AG04449 (cell line): Measurements from ENCODE around the gene ECM1.
A peak's percentile ranks its signal among the peaks of the same experiment; 100 is the strongest.

Experiments
- CTCF ChIA-PET: fragments of 350-600 bp; formaldehyde crosslinking; extraction: SDS; loops from one replicate; lab custom pipeline; 2021; ENCODE audit warnings: antibody characterized with exemption; lab: Yijun Ruan, JAX
- POLR2A ChIA-PET: fragments of 400-600, 350-600 bp; formaldehyde crosslinking; extraction: SDS; loops from one replicate; lab custom pipeline; 2020; ENCODE audit warnings: antibody characterized with exemption, inconsistent platforms; lab: Yijun Ruan, JAX
- DNase-seq: peaks from one replicate; pipeline ENCODE4 v3.0.0-alpha.2; 2010; ENCODE audit warnings: low read depth, low spot score
- H3K4me3 ChIP-seq: 2 replicates; pipeline ENCODE4 v1.5.1; 2011; ENCODE audit warnings: low read depth, mild to moderate bottlenecking, control low read depth, low read length
- CTCF ChIP-seq: IDR thresholded peaks from one replicate; pipeline ENCODE4 v1.5.1; 2011; ENCODE audit warnings: mild to moderate bottlenecking, moderate library complexity, low read length, control low read depth, inconsistent platforms; ENCODE audit not compliant: insufficient read depth; ENCODE audit errors: missing control alignments

Gene ECM1

GRCh38 chr1:150513351-150513791, 5.5 kb downstream of the ECM1 start:
- DNase-seq = no peak
- ChIA-PET CTCF (interaction anchor here (2.0 to 11.8 kb wide), 2 partner anchors 20 to 47 kb away, joined by 8 to 160 read pairs; no protein-coding TSS in a partner anchor), POLR2A (interaction anchor here (0.6 to 1.1 kb wide), 2 partner anchors 40 to 428 kb away, joined by 3 read pairs; no protein-coding TSS in a partner anchor)
- no peak overlapping the region for H3K4me3 ChIP-seq
- TF ChIP-seq CTCF = no peak

GRCh38 chr1:150514260-150514659, 6.4 kb downstream of the ECM1 start:
- TF ChIP-seq CTCF = no peak
- CTCF ChIA-PET = interaction anchor here (1.1 to 11.8 kb wide), 4 partner anchors 11 to 46 kb away, joined by 3 to 160 read pairs (median 6); no protein-coding TSS in a partner anchor
- POLR2A ChIA-PET = no interaction called here
- no peak overlapping the region for H3K4me3 ChIP-seq
- no peak for DNase-seq

- ChIA-PET POLR2A (interaction anchor here (1.0 to 1.6 kb wide), 5 partner anchors 14 to 46 kb away, joined by 3 to 5 read pairs (median 3); partner anchors contain the start of gene TARS2), CTCF (interaction anchor here (0.9 to 11.8 kb wide), 8 partner anchors 9 to 46 kb away, joined by 3 to 160 read pairs (median 3); no protein-coding TSS in a partner anchor)
Observed at GRCh38 chr1:150514913-150515327, 7.0 kb downstream of the ECM1 start.

DNA sequence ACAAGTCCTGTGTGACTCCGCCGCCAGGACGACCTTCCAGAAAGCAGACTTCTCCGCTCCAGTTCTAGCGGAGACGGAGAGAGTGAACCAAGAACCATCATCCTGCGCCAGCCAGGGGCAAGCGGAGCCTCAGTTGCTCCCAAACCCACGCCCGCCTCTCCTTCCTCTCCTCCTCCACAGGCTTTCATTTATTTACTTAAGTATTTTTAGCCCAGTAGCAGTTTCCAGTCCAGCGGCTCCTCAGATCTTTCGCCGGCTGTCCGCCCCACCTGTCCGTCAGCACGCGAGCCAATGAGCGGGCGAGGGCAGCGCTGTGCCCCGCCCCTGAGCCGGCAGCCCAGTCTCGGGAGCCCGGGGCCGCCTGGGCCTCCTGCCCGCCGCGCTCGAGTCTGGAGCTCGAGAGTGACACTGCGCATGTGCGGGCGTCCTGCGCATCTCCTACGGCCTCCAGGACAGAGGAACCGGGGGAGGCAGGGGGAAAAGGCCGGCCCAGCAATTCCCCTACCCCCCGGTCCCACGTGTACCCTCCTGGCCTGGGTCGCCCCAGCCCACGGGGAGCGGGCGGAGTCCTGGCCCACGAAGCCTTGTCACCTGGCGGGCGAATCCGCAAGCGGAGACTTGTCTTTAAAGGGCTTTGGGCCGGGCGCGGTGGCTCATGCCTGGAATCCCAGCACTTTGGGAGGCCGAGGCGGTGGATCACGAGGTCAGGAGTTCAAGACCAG, 7.6 kb downstream of the ECM1 start, which contains the start of gene FALEC:
Gene FALEC (plus strand): TSS at position 425 of the 722 bp plus-strand sequence.
- CTCF ChIA-PET = interaction anchor here (0.6 to 11.8 kb wide), 12 partner anchors 8 to 297 kb away, joined by 3 to 160 read pairs (median 3); partner anchors contain the start of gene TARS2
- POLR2A ChIA-PET = interaction anchor here (0.9 to 1.6 kb wide), 6 partner anchors 13 to 45 kb away, joined by 3 to 5 read pairs (median 3); partner anchors contain the start of gene TARS2
- TF ChIP-seq CTCF = no peak
- peak within 1 kb of the TSS; percentile 69 for H3K4me3 ChIP-seq
- DNase-seq = peak; percentile 56

More at GRCh38 chr1:150514913-150515327, 7.0 kb downstream of the ECM1 start:
- no peak for TF ChIP-seq CTCF
- H3K4me3 ChIP-seq = peak overlapping the region; percentile 69
- no peak for DNase-seq

DNA sequence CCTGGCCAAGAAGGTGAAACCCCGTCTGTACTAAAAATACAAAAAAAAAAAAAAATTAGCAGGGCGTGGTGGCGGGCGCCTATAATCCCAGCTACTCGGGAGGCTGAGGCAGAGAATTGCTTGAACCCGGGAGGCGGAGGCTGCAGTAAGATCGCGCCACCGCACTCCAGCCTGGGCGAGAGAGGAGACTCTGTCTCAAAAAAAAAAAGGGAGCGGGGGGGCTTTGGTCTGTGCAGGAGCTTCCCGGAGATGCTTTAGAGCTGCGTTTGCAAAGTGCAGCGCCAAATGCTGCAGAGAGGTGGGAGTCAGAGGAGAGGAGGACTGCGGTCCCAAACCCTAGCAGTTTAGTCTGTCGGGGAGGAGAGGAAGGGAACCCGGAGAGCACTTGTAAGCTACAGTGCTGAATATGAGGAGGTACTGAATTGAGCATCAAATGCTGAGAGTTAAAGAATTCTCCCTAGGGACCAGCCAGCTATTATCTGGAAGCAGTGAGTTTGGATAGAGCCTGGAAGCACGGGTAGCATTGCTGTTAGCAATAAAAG, 8.2 kb downstream of the ECM1 start:
- DNase-seq = no peak
- H3K4me3 ChIP-seq = peak overlapping the region; percentile 69
- CTCF ChIA-PET = interaction anchor here (0.6 to 11.8 kb wide), 13 partner anchors 11 to 297 kb away, joined by 3 to 160 read pairs (median 3); partner anchors contain the start of gene TARS2
- TF ChIP-seq CTCF = no peak
- POLR2A ChIA-PET = interaction anchor here (0.9 to 1.6 kb wide), 5 partner anchors 12 to 29 kb away, joined by 3 to 5 read pairs (median 3); partner anchors contain the start of gene TARS2
